GM12874 (cell line): Measurements from ENCODE around the gene CREB5.

Experiments
- TF ChIP-seq, protein P1 (sequence below): IDR thresholded peaks from 2 replicates; pipeline ENCODE4 v1.5.1; 2011; ENCODE audit warnings: low read depth, mild to moderate bottlenecking, control low read depth, low read length, moderate library complexity; ENCODE audit not compliant: insufficient read depth

The CREB5 gene

GRCh38 chr7:28739826-28740225, 327.5 kb downstream of the CREB5 start:
- TF ChIP-seq, protein P1, sequence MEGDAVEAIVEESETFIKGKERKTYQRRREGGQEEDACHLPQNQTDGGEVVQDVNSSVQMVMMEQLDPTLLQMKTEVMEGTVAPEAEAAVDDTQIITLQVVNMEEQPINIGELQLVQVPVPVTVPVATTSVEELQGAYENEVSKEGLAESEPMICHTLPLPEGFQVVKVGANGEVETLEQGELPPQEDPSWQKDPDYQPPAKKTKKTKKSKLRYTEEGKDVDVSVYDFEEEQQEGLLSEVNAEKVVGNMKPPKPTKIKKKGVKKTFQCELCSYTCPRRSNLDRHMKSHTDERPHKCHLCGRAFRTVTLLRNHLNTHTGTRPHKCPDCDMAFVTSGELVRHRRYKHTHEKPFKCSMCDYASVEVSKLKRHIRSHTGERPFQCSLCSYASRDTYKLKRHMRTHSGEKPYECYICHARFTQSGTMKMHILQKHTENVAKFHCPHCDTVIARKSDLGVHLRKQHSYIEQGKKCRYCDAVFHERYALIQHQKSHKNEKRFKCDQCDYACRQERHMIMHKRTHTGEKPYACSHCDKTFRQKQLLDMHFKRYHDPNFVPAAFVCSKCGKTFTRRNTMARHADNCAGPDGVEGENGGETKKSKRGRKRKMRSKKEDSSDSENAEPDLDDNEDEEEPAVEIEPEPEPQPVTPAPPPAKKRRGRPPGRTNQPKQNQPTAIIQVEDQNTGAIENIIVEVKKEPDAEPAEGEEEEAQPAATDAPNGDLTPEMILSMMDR: no peak

- TF ChIP-seq, protein P1: no peak
Observed at GRCh38 chr7:28744951-28745350, 332.6 kb downstream of the CREB5 start.

GRCh38 chr7:28745351-28745750, 333.0 kb downstream of the CREB5 start:
- TF ChIP-seq, protein P1: no peak

- TF ChIP-seq, protein P1: no peak
Observed at GRCh38 chr7:28747404-28747803, 335.1 kb downstream of the CREB5 start.

DNA sequence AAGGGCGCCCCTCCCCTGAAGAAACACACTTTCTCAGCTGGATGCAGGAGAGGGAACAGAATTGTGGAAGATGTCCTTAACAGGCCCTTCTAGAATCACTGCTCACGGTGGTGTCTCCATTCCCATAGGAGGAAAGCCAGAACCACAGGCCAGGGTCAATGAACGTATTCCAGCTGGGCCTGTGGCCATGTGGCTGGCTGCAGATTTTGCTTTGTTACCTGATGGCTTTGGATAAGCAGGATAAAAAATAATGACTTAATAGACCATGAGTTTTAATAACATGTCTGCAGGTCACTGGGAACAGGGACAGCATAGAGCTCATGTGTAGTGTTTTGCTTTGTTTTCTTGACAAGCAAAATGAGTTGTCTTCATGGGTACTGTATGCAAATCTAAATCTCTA, 335.5 kb downstream of the CREB5 start:
- TF ChIP-seq, protein P1: no peak

DNA sequence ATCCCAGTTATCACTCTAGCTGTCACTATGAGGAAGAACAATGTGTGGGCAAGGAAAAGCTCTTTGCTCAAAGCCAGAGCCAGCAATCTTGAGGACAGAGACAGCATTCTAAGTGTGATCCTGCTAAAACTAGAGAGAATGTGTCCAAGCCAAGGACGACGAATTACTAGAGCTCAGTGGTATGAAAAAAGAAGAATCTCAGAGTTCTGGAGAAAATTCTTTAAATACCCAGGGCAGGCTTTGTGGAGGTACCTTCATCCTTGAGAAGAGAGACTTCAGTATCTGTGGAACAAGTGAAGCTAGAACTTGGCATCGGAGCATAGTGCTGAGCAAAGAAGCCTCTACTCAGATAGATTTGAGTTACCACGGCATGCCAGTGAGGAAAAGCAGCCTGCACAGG, 336.0 kb downstream of the CREB5 start:
- TF ChIP-seq, protein P1: no peak

DNA sequence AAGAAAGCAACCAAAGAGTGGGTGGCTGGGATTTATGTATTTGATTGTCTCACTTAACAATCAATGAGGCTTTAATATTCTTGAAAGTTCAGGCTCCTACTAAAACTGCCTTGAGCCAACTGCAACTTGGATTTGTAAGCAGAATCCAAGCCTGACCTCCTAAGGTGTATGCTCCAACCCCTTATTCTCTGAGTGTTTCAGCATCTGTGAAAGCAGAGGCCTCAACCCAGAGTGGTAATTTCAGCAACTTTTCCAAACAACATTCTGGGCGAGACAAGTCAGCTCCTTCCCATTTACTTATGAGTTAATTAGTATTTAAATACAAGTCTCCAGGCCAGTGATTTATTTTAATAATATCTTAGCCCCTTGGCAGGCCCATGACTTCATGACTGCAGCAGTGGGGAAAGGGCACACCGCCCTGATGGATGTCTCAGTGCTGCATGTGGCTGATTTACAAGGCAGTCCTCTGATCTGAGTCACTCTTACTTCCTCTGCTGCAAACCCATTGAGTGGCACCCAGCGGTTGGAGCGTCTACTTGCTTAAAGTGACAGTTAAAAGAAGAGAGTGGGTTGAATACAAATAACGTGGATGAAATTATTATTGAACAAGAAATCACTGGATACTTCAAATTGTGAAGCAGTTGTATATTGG, 336.7 kb downstream of the CREB5 start:
- TF ChIP-seq, protein P1: no peak
